GM18498 (cell line): ENCODE measurements around the gene IPO5.

Source experiments
- ATAC-seq: cut with Tn5 transposase; IDR thresholded peaks from one replicate; pipeline ENCODE4 v1.9.1; 2021; ENCODE audit warnings: mild to moderate bottlenecking, moderate library complexity; ENCODE audit not compliant: unreplicated experiment

IPO5 gene

DNA sequence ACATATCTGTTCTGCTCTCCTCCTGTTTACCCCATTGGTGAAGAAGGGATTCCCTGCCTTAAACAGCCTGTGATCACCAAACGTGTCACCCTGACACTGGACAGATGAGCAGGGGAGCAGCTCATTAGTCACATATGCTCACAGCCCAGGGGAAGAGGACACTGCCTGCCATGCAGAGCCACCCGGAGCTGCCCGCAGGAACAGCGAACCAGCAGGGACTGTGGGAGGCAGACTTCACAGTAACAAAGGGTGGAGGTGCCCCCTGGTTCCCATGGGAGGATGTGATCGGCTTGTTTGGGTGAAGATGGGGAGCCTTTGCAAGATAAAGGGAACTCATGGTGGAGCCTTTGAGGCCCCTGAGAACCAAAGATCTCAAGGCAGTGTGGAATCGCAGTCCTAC lies 100.8 kb downstream of the IPO5 start:
- ATAC-seq = no peak

DNA sequence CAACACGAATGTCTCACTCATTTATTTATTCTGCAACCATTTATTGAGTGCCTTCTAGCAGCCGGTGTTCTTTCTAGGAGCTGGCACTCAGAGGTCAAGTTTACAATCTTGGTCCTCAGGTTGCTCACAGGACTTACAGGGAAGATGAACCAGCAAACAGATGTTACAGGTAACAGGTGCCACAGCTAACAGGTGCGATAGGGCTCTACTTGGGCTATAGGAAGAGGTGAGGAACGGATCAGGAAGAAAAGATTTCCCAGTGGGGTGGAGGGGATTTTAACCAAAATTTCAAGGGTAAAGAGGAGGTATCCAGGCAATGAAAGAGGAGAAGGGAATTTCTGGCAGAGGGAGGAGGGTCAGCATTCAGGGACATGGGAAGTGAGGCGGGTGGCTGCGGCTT lies 102.1 kb downstream of the IPO5 start:
- no peak for ATAC-seq

DNA sequence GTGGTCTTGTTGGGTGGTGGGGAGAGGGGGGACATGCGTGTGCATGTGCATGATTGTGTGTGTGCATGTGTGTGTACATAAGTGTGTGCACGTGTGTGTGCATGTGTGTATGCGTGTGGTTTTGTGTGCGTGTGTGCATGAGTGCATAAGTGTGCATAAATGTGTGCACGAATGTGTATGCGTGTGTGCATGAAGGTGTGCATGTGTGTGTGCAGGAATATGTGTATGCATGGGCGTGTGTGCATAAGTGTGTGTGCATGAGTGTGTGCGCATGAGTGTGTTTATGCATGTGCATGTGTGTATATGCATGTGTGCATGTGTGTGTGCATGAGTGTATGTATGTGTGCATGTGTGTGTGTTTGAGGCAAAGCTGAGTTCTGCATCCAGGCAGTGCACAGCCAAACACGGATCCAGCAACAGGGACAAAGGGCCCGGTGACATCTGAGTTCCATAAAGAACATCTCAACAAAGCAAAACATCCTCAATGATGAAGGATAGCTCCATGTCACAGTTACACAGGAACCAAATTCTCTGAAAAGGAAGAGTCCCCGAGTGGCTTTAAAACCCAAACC lies 103.5 kb downstream of the IPO5 start:
- no peak for ATAC-seq

DNA sequence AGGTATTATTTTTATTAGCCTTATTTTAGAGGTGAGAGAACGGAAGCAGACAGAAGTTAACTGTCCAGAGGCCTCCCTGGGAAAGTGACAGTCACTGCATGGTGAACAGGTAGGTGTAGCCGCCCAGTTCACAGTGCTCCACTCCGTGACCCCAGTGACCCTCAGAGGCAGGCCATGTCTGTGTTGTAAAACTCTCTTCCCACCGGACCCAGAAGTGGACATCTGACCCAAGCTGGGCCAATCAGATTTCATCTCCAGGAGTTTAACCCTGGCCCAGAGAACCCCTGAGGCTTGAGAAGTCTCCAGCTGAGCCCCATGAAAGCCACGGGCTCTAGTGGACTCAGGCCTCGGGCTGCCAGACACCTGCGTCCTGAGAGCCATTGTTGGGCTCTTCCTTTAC lies 105.8 kb downstream of the IPO5 start:
- no peak for ATAC-seq

DNA sequence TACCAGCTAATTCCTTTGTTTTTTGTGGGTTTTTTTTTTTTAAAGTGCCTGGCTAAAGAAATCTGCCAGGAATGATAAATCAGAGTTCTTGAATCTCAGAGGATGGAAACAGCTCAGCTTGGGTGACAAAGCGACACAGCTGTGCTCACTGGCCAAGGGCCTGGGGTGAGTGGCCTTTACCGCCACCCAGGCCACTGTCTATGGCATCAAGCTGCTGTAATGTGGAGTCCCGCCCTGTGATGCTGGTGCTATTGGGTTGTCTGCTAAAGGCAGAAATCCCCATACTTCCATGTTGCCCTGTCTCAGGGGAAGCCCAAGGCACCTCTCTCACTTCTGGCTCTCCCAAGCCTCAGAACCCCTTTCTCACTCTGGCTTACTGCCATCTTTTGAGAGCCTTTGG lies 106.8 kb downstream of the IPO5 start:
- ATAC-seq = no peak

DNA sequence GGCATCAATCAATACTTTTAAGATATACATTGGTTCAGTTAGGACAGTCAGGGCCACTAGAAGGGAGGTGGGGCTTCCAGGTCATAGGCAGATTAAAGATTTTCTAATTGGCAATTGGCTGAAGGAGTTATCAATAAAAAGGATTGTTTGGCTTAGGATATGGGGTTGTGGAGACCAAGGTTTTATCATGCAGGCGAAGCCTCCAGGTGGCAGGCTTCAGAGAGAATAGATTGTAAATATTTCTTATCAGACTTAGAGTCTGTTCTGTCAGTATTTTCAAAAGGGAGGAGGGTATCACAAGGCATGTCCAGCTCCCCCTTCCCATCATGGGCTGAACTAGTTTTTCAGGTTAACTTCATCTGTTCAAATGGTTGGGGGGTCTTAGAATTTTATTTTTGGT lies 112.0 kb downstream of the IPO5 start:
- ATAC-seq = no peak

DNA sequence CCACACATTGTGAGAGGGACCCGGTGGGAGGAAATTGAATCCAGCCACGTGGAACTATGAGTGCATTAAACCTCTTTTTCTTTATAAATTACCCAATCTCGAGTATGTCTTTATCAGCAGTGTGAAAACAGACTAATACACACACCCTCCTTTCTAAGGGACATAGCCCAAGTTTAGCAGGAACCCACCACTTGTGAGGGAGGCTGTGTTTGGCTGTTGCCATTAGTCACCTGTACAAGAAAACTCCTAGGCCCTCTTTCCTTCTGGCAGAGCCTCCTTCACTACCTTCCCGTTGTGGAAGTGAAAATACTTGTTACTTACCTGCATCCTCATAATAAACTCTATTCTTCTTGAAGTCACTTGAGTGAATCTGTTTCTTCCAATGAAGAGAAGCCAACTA lies 113.2 kb downstream of the IPO5 start:
- ATAC-seq = no peak

DNA sequence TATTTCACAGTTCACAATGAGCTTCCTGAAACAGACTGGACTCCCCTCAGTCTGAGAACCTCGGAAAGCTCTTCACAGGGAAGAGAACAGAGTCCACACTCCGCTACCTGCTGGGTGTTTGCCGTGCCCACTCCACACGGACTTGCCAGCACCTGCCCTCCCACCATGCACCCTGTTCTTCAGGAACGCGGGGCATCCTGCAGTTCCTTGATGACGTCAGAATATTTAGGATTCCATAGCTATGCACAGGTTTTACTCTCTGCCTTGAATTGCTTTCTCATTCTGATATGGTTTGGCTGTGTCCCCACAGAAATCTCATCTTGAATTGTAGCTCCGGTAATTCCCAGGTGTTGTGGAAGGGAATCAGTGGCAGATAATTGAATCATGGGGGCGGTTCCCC lies 115.0 kb downstream of the IPO5 start:
- ATAC-seq = no peak

DNA sequence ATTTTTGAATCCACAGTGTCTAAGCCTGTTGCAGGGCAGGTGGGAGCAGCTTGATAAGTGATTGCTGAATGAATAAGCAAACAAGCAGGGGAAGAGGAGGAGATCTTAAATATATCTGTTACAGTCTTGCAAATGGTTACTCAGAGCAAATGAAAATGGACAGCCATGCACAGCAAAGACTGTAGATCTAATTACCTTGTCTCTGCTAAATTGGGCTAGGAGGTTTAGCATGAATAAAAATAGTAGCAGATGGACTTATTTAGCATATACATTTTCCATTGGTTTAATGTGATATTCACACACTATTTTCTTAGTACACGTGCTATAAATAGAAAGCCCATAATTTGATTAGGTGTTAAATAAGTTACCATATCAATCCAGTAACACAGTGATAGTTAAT lies 116.5 kb downstream of the IPO5 start:
- no peak for ATAC-seq

DNA sequence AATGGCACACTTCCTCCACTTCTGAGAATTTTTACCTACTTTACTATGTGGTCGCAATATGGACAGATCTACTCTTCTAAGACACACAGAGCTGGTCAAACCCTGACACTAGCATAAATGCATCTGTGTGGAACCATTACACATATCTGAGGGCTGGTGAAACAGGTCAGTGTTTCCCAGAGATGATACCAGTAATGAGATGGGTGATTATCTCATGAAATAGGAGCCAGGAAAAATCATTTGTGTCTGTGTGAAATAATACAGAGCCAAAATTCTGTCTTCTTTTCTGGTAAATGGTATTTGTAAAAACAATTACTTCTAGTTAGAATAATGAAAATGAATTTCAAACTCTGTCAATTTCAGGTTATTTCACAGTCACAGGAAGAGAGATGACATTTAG lies 117.8 kb downstream of the IPO5 start:
- ATAC-seq = no peak

DNA sequence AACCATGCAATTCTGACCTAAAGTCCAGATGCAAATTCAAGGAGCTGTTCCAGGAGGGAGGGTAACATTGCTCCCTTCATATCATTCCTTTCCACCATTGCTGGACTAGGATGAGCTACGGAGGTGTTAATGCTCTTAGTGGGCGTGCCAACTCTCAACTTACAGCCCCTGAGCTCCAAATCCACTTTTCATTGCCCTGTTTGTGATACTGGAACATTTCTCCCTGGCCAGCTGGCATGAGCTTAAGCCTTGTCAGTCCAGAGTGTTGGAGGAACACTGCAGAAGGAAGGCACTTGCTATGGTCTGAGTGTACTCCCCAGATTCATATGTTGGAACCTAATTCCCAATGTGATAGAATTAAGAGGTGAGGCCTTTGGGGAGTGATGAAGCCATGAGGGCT lies 119.0 kb downstream of the IPO5 start:
- no peak for ATAC-seq
